Measurements from ENCODE around the gene UNC80.

GRCh38 chr2:209868271-209868994, 96.8 kb downstream of the UNC80 start:
- TF ChIP-seq CTCF (IDR thresholded peaks at IDR 0.05; ENCODE audit: low read length) (no peak), EZH2 (optimal IDR thresholded peaks at IDR 0.05; ENCODE audit: low read depth, low read length) (no peak)

Measured in MM.1S (cell line).